ENCODE results near the gene SAV1.

GRCh38 chr14:50624447-50624846, 43.7 kb downstream of the SAV1 start:
- TF ChIP-seq CTCF (IDR thresholded peaks at IDR 0.05), result no peak
- no peak for TF ChIP-seq POLR2A (IDR thresholded peaks at IDR 0.05)
